Measurements from ENCODE around the gene MMD2.

DNA sequence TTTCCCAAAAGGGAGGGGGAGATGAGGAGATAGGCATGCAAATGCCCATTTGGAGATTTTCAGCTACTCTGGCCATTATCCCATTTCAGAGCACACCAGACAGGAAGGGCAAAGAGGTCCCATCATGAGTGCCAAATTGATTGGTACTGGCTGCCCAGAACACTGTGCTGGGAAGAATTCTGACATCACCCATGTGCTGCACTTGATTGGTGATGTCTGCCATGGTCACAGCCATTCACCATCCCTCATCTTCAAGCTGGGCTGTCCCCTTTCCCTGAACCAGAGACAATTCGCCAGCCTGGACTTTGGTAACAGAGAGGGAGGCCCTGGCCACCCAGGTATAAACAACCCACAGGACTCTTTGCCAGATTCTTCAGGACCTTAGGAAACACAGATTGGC is 52.3 kb downstream of the MMD2 start:
- TF ChIP-seq, protein P1, sequence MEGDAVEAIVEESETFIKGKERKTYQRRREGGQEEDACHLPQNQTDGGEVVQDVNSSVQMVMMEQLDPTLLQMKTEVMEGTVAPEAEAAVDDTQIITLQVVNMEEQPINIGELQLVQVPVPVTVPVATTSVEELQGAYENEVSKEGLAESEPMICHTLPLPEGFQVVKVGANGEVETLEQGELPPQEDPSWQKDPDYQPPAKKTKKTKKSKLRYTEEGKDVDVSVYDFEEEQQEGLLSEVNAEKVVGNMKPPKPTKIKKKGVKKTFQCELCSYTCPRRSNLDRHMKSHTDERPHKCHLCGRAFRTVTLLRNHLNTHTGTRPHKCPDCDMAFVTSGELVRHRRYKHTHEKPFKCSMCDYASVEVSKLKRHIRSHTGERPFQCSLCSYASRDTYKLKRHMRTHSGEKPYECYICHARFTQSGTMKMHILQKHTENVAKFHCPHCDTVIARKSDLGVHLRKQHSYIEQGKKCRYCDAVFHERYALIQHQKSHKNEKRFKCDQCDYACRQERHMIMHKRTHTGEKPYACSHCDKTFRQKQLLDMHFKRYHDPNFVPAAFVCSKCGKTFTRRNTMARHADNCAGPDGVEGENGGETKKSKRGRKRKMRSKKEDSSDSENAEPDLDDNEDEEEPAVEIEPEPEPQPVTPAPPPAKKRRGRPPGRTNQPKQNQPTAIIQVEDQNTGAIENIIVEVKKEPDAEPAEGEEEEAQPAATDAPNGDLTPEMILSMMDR (conservative IDR thresholded peaks at IDR 0.05; ENCODE audit: low read depth in 2 of 2), result no peak
- TF ChIP-seq ZNF331 (CRISPR knock-in tag; IDR thresholded peaks at IDR 0.05; ENCODE audit: low read depth) (no peak), EZH2 (IDR thresholded peaks at IDR 0.05; ENCODE audit: low read depth, unreplicated experiment) (no peak), POLR2AphosphoS5 (IDR thresholded peaks at IDR 0.05; ENCODE audit: low read depth) (no peak), EZH2phosphoT487 (IDR thresholded peaks at IDR 0.05; ENCODE audit: unreplicated experiment) (no peak), CREB1 (CRISPR knock-in tag; IDR thresholded peaks at IDR 0.05; ENCODE audit: low read depth) (no peak)
- TF ChIP-seq, protein P2, sequence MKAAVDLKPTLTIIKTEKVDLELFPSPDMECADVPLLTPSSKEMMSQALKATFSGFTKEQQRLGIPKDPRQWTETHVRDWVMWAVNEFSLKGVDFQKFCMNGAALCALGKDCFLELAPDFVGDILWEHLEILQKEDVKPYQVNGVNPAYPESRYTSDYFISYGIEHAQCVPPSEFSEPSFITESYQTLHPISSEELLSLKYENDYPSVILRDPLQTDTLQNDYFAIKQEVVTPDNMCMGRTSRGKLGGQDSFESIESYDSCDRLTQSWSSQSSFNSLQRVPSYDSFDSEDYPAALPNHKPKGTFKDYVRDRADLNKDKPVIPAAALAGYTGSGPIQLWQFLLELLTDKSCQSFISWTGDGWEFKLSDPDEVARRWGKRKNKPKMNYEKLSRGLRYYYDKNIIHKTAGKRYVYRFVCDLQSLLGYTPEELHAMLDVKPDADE (IDR thresholded peaks at IDR 0.05), result no peak

Data from GM23338 (cell line).